ENCODE measurements around the gene BATF2. TPM values are rescaled to one million over a fixed set of nuclear protein-coding genes. Genes with fewer than 3 reads are reported as not detected.

Gene BATF2
- total and polyA plus RNA-seq, 10 of the 15 experiments (the other 5 are each of a cell fraction or from before 2014, with no cell fraction given): 0.18 to 1.1 (median 0.38) TPM; not detected in 1

DNA sequence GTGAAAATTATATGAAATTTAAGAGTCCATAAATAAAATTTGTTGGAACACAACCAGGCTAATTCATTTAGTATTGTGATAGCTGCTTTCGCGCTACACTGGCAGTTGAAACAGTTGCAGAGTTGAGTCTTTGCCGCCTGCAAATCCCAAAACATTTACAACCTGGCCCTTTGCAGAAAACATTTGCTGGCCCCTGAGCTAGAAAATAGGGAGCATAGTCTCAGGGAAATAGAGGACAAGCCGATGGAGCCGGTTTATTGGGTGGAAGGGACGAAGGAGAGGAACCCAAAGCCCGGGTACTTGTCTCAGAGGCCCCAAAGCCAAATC is 43.7 kb upstream of the BATF2 start (continued):
- TF ChIP-seq, protein P1, sequence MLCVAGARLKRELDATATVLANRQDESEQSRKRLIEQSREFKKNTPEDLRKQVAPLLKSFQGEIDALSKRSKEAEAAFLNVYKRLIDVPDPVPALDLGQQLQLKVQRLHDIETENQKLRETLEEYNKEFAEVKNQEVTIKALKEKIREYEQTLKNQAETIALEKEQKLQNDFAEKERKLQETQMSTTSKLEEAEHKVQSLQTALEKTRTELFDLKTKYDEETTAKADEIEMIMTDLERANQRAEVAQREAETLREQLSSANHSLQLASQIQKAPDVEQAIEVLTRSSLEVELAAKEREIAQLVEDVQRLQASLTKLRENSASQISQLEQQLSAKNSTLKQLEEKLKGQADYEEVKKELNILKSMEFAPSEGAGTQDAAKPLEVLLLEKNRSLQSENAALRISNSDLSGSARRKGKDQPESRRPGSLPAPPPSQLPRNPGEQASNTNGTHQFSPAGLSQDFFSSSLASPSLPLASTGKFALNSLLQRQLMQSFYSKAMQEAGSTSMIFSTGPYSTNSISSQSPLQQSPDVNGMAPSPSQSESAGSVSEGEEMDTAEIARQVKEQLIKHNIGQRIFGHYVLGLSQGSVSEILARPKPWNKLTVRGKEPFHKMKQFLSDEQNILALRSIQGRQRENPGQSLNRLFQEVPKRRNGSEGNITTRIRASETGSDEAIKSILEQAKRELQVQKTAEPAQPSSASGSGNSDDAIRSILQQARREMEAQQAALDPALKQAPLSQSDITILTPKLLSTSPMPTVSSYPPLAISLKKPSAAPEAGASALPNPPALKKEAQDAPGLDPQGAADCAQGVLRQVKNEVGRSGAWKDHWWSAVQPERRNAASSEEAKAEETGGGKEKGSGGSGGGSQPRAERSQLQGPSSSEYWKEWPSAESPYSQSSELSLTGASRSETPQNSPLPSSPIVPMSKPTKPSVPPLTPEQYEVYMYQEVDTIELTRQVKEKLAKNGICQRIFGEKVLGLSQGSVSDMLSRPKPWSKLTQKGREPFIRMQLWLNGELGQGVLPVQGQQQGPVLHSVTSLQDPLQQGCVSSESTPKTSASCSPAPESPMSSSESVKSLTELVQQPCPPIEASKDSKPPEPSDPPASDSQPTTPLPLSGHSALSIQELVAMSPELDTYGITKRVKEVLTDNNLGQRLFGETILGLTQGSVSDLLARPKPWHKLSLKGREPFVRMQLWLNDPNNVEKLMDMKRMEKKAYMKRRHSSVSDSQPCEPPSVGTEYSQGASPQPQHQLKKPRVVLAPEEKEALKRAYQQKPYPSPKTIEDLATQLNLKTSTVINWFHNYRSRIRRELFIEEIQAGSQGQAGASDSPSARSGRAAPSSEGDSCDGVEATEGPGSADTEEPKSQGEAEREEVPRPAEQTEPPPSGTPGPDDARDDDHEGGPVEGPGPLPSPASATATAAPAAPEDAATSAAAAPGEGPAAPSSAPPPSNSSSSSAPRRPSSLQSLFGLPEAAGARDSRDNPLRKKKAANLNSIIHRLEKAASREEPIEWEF (IDR thresholded peaks at IDR 0.05; ENCODE audit: insufficient replicate concordance, low read depth, low read length): no peak
- no peak for TF ChIP-seq NR2C2 (IDR thresholded peaks at IDR 0.05; ENCODE audit: borderline replicate concordance, control insufficient read depth, insufficient read length, low read depth)
- no peak for TF ChIP-seq CEBPB (IDR thresholded peaks at IDR 0.05; ENCODE audit: borderline replicate concordance in 1 of 2, low read depth in 2 of 2, low read length in 2 of 2)
- TF ChIP-seq SUZ12 (IDR thresholded peaks at IDR 0.05; ENCODE audit: unreplicated experiment): no peak

DNA sequence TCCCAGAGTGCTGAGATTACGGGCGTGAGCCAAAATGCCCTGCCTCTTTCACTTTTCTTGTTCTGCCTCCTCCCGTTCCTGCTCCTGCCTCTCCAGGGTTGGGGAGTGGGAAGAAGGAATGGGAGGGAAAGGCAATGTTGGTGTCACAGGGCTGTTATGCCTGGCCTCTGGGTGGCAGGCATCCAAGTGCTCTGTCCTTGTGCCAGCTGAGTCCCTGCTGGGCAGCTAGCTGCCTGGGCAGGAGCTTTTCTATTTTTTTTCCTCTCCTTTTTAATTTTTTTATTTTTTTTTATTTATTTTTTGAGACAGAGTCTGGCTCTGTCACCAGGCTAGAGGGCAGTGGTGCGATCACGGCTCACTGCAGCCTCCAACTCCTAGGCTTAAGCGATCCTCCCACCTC is 40.2 kb upstream of the BATF2 start:
- peaks cover 0 to 3% of the 10 kb centered on the region in 2 experiments; a peak in 1 of 4 replicates for H3K36me3 ChIP-seq (ENCODE audit: control insufficient read depth in 2 of 2, insufficient read depth in 2 of 2, low read length in 1 of 2)
- H3K9me3 ChIP-seq (replicated peaks; ENCODE audit: control insufficient read depth, insufficient read depth, low read length): no peaks in the 10 kb centered on the region
- DNase-seq (ENCODE audit: low read depth, low spot score): no peak
- H3K9ac ChIP-seq (ENCODE audit: control insufficient read depth, insufficient read depth, low read length): no peak overlapping the region
- no peak for FAIRE-seq
- no peak overlapping the region for H3K27ac ChIP-seq (ENCODE audit: control insufficient read depth, insufficient read depth)
- no TSS peak for BruUV-seq (replicated peaks)
- ATAC-seq: no peak
- in situ Hi-C loops (cut with MboI) (no loop called here), intact Hi-C loops (cut with micrococcal nuclease; ENCODE audit: unreplicated experiment) (no loop called here)
- no peak overlapping the region for H3K4me3 ChIP-seq
- H3K4me2 ChIP-seq (ENCODE audit: control insufficient read depth, insufficient read depth): no peak overlapping the region
- POLR2A ChIA-PET: no interaction called here
- CTCF ChIA-PET: interaction anchor here (1.7 kb wide), 2 partner anchors 73 to 145 kb away, joined by 3 to 4 read pairs; partner anchors contain the start of gene CAPN1
- TF ChIP-seq SPI1 (IDR thresholded peaks at IDR 0.05; ENCODE audit: borderline replicate concordance, insufficient read depth, low read depth, low read length) (no peak), IKZF2 (IDR thresholded peaks at IDR 0.05) (no peak), RELA (IDR thresholded peaks at IDR 0.05; ENCODE audit: borderline replicate concordance, partially characterized antibody) (no peak)
- peaks cover 14% of the 10 kb centered on the region for H3K4me1 ChIP-seq (ENCODE audit: control insufficient read depth, insufficient read depth, low read length)
- H3K79me2 ChIP-seq (ENCODE audit: control insufficient read depth, insufficient read depth, low read length): peaks cover 5% of the 10 kb centered on the region
- no peaks in the 10 kb centered on the region for H3K27me3 ChIP-seq (replicated peaks in 1 of 2; ENCODE audit: control insufficient read depth in 2 of 2, insufficient read depth in 2 of 2, low read length in 1 of 2)
- SMC1A ChIA-PET (ENCODE audit: uncharacterized antibody, unreplicated experiment): interaction anchor here (2.2 kb wide), 1 partner anchor 8 kb away, joined by 5 read pairs; no protein-coding TSS in a partner anchor
- RAD21 ChIA-PET (ENCODE audit: unreplicated experiment): no interaction called here
- 97% methylated on average over 6 of the region's 6 CpGs for WGBS (ENCODE audit: insufficient coverage, insufficient replicate concordance, low lambda C conversion rate, missing lambda C conversion rate)
- H4K20me1 ChIP-seq (ENCODE audit: control insufficient read depth, insufficient read depth): no peaks in the 10 kb centered on the region
- no peak overlapping the region for H2AFZ ChIP-seq (ENCODE audit: control insufficient read depth, low read depth, low read length)
